ENCODE data around the gene ZNF197. TPM values are rescaled to one million over a fixed set of nuclear protein-coding genes. Genes with fewer than 3 reads are reported as not detected.

Gene ZNF197
- total and polyA plus RNA-seq, 3 donors from 2014 or later: 11.9 to 23.6 (median 21.1) TPM

GRCh38 chr3:44648564-44649229 is 23.9 kb downstream of the ZNF197 start, which contains the start of gene ZNF35:
Gene ZNF35, plus strand, starts transcription at chr3:44648732. Its CDS starts 2,336 bp downstream, at chr3:44651068.
- no peaks in the 10 kb centered on the region for H3K36me3 ChIP-seq (ENCODE audit: low read depth, missing control alignments)
- TF ChIP-seq CTCF (IDR thresholded peaks at IDR 0.05): no peak
- TF ChIP-seq POLR2A (IDR thresholded peaks at IDR 0.05): no peak
- no peaks in the 10 kb centered on the region for H3K9me3 ChIP-seq
- no peaks in the 10 kb centered on the region for H3K27me3 ChIP-seq
- H3K27ac ChIP-seq: peak within 1 kb of the TSS; percentile 43
- intact Hi-C loops (cut with DNase I; ENCODE audit: low total_unique reads): no loop called here
- peaks cover 9% of the 10 kb centered on the region for H3K4me1 ChIP-seq
- 0 to 1% methylated on average over 9 to 37 of the region's 37 CpGs for WGBS, 2 donors
- peak; percentile 89 for DNase-seq
- peak within 1 kb of the TSS; percentile 88 to 92 for H3K4me3 ChIP-seq

- Histone ChIP-seq H3K27ac (no peak overlapping the region), H3K4me1 (peaks cover 9% of the 10 kb centered on the region), H3K4me3 (no peak overlapping the region), H3K27me3 (no peaks in the 10 kb centered on the region), H3K9me3 (no peaks in the 10 kb centered on the region), H3K36me3 (ENCODE audit: low read depth, missing control alignments) (no peaks in the 10 kb centered on the region)
- intact Hi-C loops (cut with DNase I; ENCODE audit: low total_unique reads): no loop called here
- 84 to 86% methylated on average over 1 of the region's 1 CpG for WGBS, 2 donors
- DNase-seq: no peak
- TF ChIP-seq CTCF (IDR thresholded peaks at IDR 0.05): no peak
- TF ChIP-seq POLR2A (IDR thresholded peaks at IDR 0.05): no peak
These were observed 24.9 kb downstream of the ZNF197 start for GRCh38 chr3:44649709-44650108.

GRCh38 chr3:44654039-44654438 is 29.2 kb downstream of the ZNF197 start:
- TF ChIP-seq CTCF (IDR thresholded peaks at IDR 0.05) (no peak), POLR2A (IDR thresholded peaks at IDR 0.05) (no peak)
- WGBS, 2 donors: 93 to 95% methylated on average over 5 of the region's 5 CpGs
- H3K4me1 ChIP-seq: peaks cover 8% of the 10 kb centered on the region
- H3K27me3 ChIP-seq: no peaks in the 10 kb centered on the region
- no peaks in the 10 kb centered on the region for H3K9me3 ChIP-seq
- H3K4me3 ChIP-seq: no peak overlapping the region
- intact Hi-C loops (cut with DNase I; ENCODE audit: low total_unique reads): no loop called here
- DNase-seq: no peak
- no peaks in the 10 kb centered on the region for H3K36me3 ChIP-seq (ENCODE audit: low read depth, missing control alignments)
- H3K27ac ChIP-seq: no peak overlapping the region

GRCh38 chr3:44659015-44659414 is 34.2 kb downstream of the ZNF197 start:
- no peak overlapping the region for H3K27ac ChIP-seq
- no peaks in the 10 kb centered on the region for H3K9me3 ChIP-seq
- no peaks in the 10 kb centered on the region for H3K36me3 ChIP-seq (ENCODE audit: low read depth, missing control alignments)
- H3K27me3 ChIP-seq: no peaks in the 10 kb centered on the region
- H3K4me3 ChIP-seq: no peak overlapping the region
- intact Hi-C loops (cut with DNase I; ENCODE audit: low total_unique reads): no loop called here
- no peak for TF ChIP-seq CTCF (IDR thresholded peaks at IDR 0.05)
- TF ChIP-seq POLR2A (IDR thresholded peaks at IDR 0.05): no peak
- WGBS, 2 donors: 95% methylated on average over 7 of the region's 7 CpGs
- H3K4me1 ChIP-seq: no peaks in the 10 kb centered on the region
- no peak for DNase-seq

GRCh38 chr3:44659434-44659833 is 34.6 kb downstream of the ZNF197 start:
- 96 to 98% methylated on average over 6 of the region's 6 CpGs for WGBS, 2 donors
- intact Hi-C loops (cut with DNase I; ENCODE audit: low total_unique reads): no loop called here
- no peak overlapping the region for H3K27ac ChIP-seq
- no peak overlapping the region for H3K4me3 ChIP-seq
- no peaks in the 10 kb centered on the region for H3K4me1 ChIP-seq
- H3K9me3 ChIP-seq: no peaks in the 10 kb centered on the region
- no peaks in the 10 kb centered on the region for H3K36me3 ChIP-seq (ENCODE audit: low read depth, missing control alignments)
- TF ChIP-seq POLR2A (IDR thresholded peaks at IDR 0.05) (no peak), CTCF (IDR thresholded peaks at IDR 0.05) (no peak)
- no peaks in the 10 kb centered on the region for H3K27me3 ChIP-seq
- DNase-seq: no peak
